Measurements from ENCODE around the gene ZNF346. TPM values are rescaled to one million over a fixed set of nuclear protein-coding genes. Genes with fewer than 3 reads are reported as not detected.
"Not testable (repeated sequence)": the region's sequence is repeated elsewhere in the genome, so short reads cannot be mapped to it uniquely, and the experiment has no call there.

Gene ZNF346, protein sequence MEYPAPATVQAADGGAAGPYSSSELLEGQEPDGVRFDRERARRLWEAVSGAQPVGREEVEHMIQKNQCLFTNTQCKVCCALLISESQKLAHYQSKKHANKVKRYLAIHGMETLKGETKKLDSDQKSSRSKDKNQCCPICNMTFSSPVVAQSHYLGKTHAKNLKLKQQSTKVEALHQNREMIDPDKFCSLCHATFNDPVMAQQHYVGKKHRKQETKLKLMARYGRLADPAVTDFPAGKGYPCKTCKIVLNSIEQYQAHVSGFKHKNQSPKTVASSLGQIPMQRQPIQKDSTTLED
- total RNA-seq (10 to 100 TPM in 1 of 6 donors, 1 to 10 TPM in 5; 6.9 to 10.4 (median 8.6) TPM), polyA plus RNA-seq (1 to 10 TPM; 4.5 to 6.6 TPM)

DNA sequence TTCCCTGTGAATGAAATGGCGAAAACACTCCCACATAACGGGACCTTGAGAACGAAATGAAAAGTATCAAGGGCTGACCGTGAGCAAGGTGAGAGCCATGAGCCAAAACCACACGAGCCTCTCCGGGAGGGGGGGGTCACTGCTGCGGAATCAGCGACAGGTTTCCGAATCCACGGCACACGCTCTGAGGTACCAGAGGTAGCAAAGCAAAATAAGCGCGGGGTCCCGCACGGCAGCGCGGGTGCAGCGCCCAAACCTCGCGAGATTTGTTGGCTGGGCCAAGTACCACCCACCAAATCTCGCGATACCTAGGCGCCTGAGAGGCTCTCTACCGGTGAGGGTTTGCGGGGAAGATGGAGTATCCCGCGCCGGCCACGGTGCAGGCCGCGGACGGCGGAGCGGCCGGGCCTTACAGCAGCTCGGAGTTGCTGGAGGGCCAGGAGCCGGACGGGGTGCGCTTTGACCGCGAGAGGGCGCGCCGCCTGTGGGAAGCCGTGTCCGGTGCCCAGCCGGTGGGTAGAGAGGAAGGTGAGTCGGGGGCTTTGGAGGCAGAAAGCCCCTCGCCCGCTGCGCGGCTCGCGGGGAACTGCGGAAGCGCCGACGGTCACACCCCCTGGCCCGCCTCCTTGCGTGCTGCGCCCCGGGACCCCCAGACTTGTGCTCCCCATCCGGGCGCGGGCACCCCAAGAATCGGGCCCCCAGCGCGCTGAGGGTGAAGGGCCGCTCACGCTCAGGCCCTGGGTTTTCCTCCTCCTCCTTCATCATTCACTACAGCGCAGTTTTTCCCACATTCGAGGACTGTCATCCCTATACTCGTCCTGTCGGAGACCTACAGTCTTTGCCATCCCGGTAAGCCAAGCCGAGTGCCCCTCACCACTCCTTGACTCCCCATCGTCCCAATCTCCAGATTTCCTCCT, at the start of gene ZNF346:
TSS of gene ZNF346 (plus strand) at position 311 of the 917 bp plus-strand sequence. CDS start at position 354, 43 bp downstream.
- ATAC-seq: peak; percentile 92 to 99 (median 97)
- H3K4me3 ChIP-seq: peak within 1 kb of the TSS; percentile 76 to 95 (median 88)
- WGBS, 2 donors: 0% methylated on average over 63 to 77 of the region's 77 CpGs

GRCh38 chr5:176979669-176980068, 42.8 kb upstream of the ZNF346 start:
- no peaks in the 10 kb centered on the region for H3K9me3 ChIP-seq
- ATAC-seq (no peak), FAIRE-seq (no peak), DNase-seq (no peak)
- WGBS, 2 donors: 79 to 81% methylated on average over 3 of the region's 3 CpGs
- TF ChIP-seq, protein P1, sequence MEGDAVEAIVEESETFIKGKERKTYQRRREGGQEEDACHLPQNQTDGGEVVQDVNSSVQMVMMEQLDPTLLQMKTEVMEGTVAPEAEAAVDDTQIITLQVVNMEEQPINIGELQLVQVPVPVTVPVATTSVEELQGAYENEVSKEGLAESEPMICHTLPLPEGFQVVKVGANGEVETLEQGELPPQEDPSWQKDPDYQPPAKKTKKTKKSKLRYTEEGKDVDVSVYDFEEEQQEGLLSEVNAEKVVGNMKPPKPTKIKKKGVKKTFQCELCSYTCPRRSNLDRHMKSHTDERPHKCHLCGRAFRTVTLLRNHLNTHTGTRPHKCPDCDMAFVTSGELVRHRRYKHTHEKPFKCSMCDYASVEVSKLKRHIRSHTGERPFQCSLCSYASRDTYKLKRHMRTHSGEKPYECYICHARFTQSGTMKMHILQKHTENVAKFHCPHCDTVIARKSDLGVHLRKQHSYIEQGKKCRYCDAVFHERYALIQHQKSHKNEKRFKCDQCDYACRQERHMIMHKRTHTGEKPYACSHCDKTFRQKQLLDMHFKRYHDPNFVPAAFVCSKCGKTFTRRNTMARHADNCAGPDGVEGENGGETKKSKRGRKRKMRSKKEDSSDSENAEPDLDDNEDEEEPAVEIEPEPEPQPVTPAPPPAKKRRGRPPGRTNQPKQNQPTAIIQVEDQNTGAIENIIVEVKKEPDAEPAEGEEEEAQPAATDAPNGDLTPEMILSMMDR (IDR thresholded peaks at IDR 0.05): no peak
- H3K4me3 ChIP-seq: no peak overlapping the region
- H3K36me3 ChIP-seq: peaks cover 0 to 22% (median 12%) of the 10 kb centered on the region in 3 donors
- no peaks in the 10 kb centered on the region for H3K27me3 ChIP-seq
- intact Hi-C loops (cut with DNase I): no loop called here
- H3K4me1 ChIP-seq: no peaks in the 10 kb centered on the region
- H3K27ac ChIP-seq: no peak overlapping the region

More for the DNA sequence above, at the start of gene ZNF346:
- intact Hi-C loops (cut with DNase I): no loop called here
- H3K27ac ChIP-seq: peak within 1 kb of the TSS; percentile 19 to 72 (median 61)
- DNase-seq (peak; percentile 91 to 97 (median 93)), FAIRE-seq (no peak)
- H3K4me1 ChIP-seq: peaks cover 0 to 3% (median 0%) of the 10 kb centered on the region in 3 donors
- H3K36me3 ChIP-seq: no peaks in the 10 kb centered on the region
- no peaks in the 10 kb centered on the region for H3K27me3 ChIP-seq
- TF ChIP-seq, protein P1 (IDR thresholded peaks at IDR 0.05): peak; percentile 22 to 41 (median 32)
- no peaks in the 10 kb centered on the region for H3K9me3 ChIP-seq

DNA sequence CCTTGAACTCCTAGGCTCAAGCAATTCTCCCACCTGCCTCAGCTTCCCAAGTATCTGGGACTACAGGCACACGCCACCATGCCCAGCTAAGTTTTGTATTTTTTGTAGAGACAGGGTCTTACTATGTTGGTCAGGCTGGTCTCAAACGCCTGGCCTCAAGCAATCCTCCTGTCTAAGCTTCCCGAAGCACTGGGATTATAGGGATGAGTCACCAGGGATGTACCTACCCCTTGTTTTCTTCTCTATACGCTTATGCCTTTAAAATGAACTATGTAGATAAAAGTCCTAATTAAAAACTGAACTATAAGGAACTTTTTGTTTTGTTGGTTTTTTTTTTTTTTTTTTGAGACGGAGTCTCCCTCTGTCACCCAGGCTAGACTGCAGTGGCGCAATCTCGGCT, 41.7 kb upstream of the ZNF346 start:
- H3K27me3 ChIP-seq: no peaks in the 10 kb centered on the region
- FAIRE-seq (no peak), DNase-seq (no peak), ATAC-seq (no peak)
- intact Hi-C loops (cut with DNase I): no loop called here
- WGBS, 2 donors: 90 to 96% methylated on average over 7 of the region's 7 CpGs
- H3K27ac ChIP-seq: no peak overlapping the region
- TF ChIP-seq, protein P1 (IDR thresholded peaks at IDR 0.05): no peak
- H3K4me1 ChIP-seq: no peaks in the 10 kb centered on the region
- no peak overlapping the region for H3K4me3 ChIP-seq
- H3K9me3 ChIP-seq: no peaks in the 10 kb centered on the region
- peaks cover 0 to 20% (median 12%) of the 10 kb centered on the region in 3 donors for H3K36me3 ChIP-seq

DNA sequence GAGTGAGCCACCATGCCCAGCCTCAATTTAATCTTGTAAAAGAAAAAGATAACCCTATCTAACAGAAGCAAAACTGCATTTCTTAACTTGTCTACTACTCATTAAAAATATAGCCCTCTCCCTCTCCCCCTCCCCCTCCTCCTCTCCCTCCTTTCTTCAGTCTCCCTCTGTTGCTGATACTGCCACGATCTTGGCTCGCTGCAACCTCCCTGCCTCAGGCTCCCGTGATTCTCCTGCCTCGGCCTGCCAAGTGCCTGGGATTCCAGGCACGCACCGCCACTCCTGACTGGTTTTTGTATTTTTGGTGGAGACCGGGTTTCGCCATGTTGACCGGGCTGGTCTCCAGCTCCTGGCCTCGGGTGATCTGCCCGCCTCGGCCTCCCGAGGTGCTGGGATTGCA, 39.4 kb upstream of the ZNF346 start:
- H3K4me1 ChIP-seq; H3K27ac ChIP-seq; H3K4me3 ChIP-seq; DNase-seq; H3K27me3 ChIP-seq; FAIRE-seq; H3K9me3 ChIP-seq; intact Hi-C loops (cut with DNase I); ATAC-seq: not testable (repeated sequence)
- H3K36me3 ChIP-seq: peaks cover 0 to 20% (median 12%) of the 10 kb centered on the region in 3 donors
- WGBS, 2 donors: 86 to 91% methylated on average over 13 of the region's 13 CpGs

DNA sequence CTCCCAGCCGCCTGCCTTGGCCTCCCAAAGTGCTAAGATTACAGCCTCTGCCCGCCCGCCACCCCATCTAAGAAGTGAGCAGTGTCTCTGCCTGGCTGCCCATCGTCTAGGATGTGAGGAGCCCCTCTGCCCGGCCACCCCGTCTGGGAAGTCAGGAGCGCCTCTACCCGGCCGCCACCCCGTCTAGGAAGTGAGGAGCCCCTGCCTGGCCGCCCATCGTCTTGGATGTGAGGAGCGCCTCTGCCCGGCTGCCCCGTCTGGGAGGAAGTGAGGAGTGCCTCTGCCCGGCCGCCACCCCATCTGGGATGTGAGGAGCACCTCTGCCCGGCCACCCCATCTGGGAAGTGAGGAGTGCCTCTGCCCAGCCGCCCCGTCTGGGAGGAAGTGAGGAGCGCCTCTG, 38.9 kb upstream of the ZNF346 start:
- DNase-seq: peak in 1 of 6 donors; percentile 64
- H3K9me3 ChIP-seq; ATAC-seq; H3K27me3 ChIP-seq; H3K27ac ChIP-seq; H3K4me1 ChIP-seq; H3K4me3 ChIP-seq; FAIRE-seq; intact Hi-C loops (cut with DNase I): not testable (repeated sequence)
- WGBS, 2 donors: 94 to 99% methylated on average over 16 to 21 of the region's 21 CpGs
- H3K36me3 ChIP-seq: peaks cover 0 to 20% (median 12%) of the 10 kb centered on the region in 3 donors

- DNase-seq: peak in 1 of 6 donors; percentile 69
Observed at GRCh38 chr5:176984176-176984575, 38.3 kb upstream of the ZNF346 start.

More at GRCh38 chr5:176984176-176984575, 38.3 kb upstream of the ZNF346 start:
- H3K4me3 ChIP-seq; FAIRE-seq; H3K27ac ChIP-seq; H3K9me3 ChIP-seq; ATAC-seq; H3K27me3 ChIP-seq; intact Hi-C loops (cut with DNase I); H3K4me1 ChIP-seq: not testable (repeated sequence)
- peaks cover 0 to 20% (median 12%) of the 10 kb centered on the region in 3 donors for H3K36me3 ChIP-seq
- WGBS, 2 donors: 98% methylated on average over 28 of the region's 28 CpGs

Data from pancreas (tissue), 10 donors.